GM23248 (cell line): Measurements from ENCODE around the gene ROR1. TPM values are rescaled to one million over a fixed set of nuclear protein-coding genes. Genes with fewer than 3 reads are reported as not detected.

Source experiments
- DNase-seq: peaks from one replicate; pipeline ENCODE4 v3.0.0-alpha.2; 2015
- H2AFZ ChIP-seq: fragments of 200-600 bp; sonication (generic); 2 replicates; pipeline ENCODE4 v1.6.1; 2016; ENCODE audit warnings: antibody characterized with exemption
- H3F3A ChIP-seq: fragments of 200-600 bp; sonication (generic); 2 replicates; pipeline ENCODE4 v1.6.1; 2016; ENCODE audit warnings: mild to moderate bottlenecking, antibody characterized with exemption, mixed run types; ENCODE audit not compliant: insufficient read depth
- H3K27ac ChIP-seq: fragments of 200-600 bp; sonication (generic); 2 replicates; pipeline ENCODE4 v1.5.1; 2016; ENCODE audit warnings: mild to moderate bottlenecking
- H3K27me3 ChIP-seq: fragments of 200-600 bp; sonication (generic); replicated peaks from 2 replicates; pipeline ENCODE4 v1.6.1; 2016; ENCODE audit warnings: mild to moderate bottlenecking; ENCODE audit not compliant: insufficient read depth
- H3K36me3 ChIP-seq: fragments of 200-600 bp; sonication (generic); 2 replicates; pipeline ENCODE4 v1.6.1; 2016; ENCODE audit warnings: low read depth, mild to moderate bottlenecking
- H3K4me1 ChIP-seq: fragments of 200-600 bp; sonication (generic); 2 replicates; pipeline ENCODE4 v1.6.1; 2016; ENCODE audit warnings: mild to moderate bottlenecking; ENCODE audit not compliant: insufficient read depth
- H3K4me2 ChIP-seq: fragments of 200-600 bp; sonication (generic); one replicate; pipeline ENCODE4 v1.6.1; 2016; ENCODE audit warnings: mild to moderate bottlenecking; ENCODE audit not compliant: unreplicated experiment
- H3K4me3 ChIP-seq: fragments of 200-600 bp; sonication (generic); 2 replicates; pipeline ENCODE4 v1.5.1; 2016; ENCODE audit warnings: mild to moderate bottlenecking
- H3K79me2 ChIP-seq: fragments of 200-600 bp; sonication (generic); 2 replicates; pipeline ENCODE4 v1.6.1; 2016; ENCODE audit warnings: mild to moderate bottlenecking; ENCODE audit not compliant: insufficient read depth
- H3K9ac ChIP-seq: fragments of 200-600 bp; sonication (generic); 2 replicates; pipeline ENCODE4 v1.6.1; 2016; ENCODE audit warnings: mild to moderate bottlenecking
- H3K9me2 ChIP-seq: fragments of 200-600 bp; sonication (generic); 2 replicates; pipeline ENCODE4 v1.6.1; 2016; ENCODE audit warnings: mixed run types, mild to moderate bottlenecking, moderate library complexity; ENCODE audit not compliant: insufficient read depth
- H3K9me3 ChIP-seq: fragments of 200-600 bp; sonication (generic); one replicate; pipeline ENCODE4 v1.6.1; 2017; ENCODE audit warnings: low read depth
- H4K20me1 ChIP-seq: fragments of 200-600 bp; sonication (generic); 2 replicates; pipeline ENCODE4 v1.6.0; 2016; ENCODE audit not compliant: insufficient read depth
- EZH2 ChIP-seq: fragments of 200-600 bp; sonication (generic); IDR thresholded peaks from 2 replicates; pipeline ENCODE4 v1.6.1; 2018; ENCODE audit warnings: antibody characterized with exemption, mild to moderate bottlenecking; ENCODE audit not compliant: insufficient read depth, poor library complexity, severe bottlenecking
- EZH2phosphoT487 ChIP-seq: fragments of 200-600 bp; sonication (generic); IDR thresholded peaks from 2 replicates; pipeline ENCODE4 v1.6.1; 2018; ENCODE audit warnings: antibody characterized with exemption, moderate library complexity, mild to moderate bottlenecking, low read depth; ENCODE audit not compliant: insufficient read depth
- WGBS, 2 experiments: methylation state at CpG; one replicate each; pipeline ENCODE4 v1.1.6; 2015 to 2017; ENCODE audit warnings: low lambda C conversion rate in 2 of 2, low coverage in 1 of 2; ENCODE audit errors: missing lambda C conversion rate in 2 of 2; 5-methylcytosine and 5-hydroxymethylcytosine counted together
- in situ Hi-C: fragments of 300-500 bp; cut with MboI; formaldehyde crosslinking; loops from 2 replicates; pipeline ENCODE4 v1.15.0; 2020
- polyA plus RNA-seq: library from polyadenylated mRNA; unstranded; fragments of >200 nt; fragmentation: Nextera tagmentation; extraction: Ambion mirVana; gene quantifications from 2 replicates; pipeline ENCODE4 v1.2.1, GENCODE V29; 2016
- total RNA-seq: library from RNA; depleted of rRNA; stranded (reverse); fragments of >200 nt; shearing (Covaris generic); gene quantifications from 2 replicates; pipeline ENCODE4 v1.2.3, GENCODE V29; 2014

Gene ROR1
- total and polyA plus RNA-seq, 2 experiments from 2014 or later = 12.0 to 13.3 TPM

GRCh38 chr1:63829349-63830327 is 55.8 kb downstream of the ROR1 start:
- in situ Hi-C loops = no loop called here
- no peak overlapping the region for H3K4me3 ChIP-seq
- H3K4me2 ChIP-seq = no peak overlapping the region
- H3K36me3 ChIP-seq = no peaks in the 10 kb centered on the region; the same call in 1 of the 2 replicates
- DNase-seq = peak; percentile 49
- H3K79me2 ChIP-seq = peaks cover 5% of the 10 kb centered on the region
- H3K4me1 ChIP-seq = peaks cover 32% of the 10 kb centered on the region
- TF ChIP-seq EZH2 = no peak
- no peak for TF ChIP-seq EZH2phosphoT487
- no peak overlapping the region for H2AFZ ChIP-seq
- no peaks in the 10 kb centered on the region for H3K9me3 ChIP-seq
- peaks cover 41% of the 10 kb centered on the region for H3F3A ChIP-seq
- no peaks in the 10 kb centered on the region for H3K27me3 ChIP-seq
- no peak overlapping the region for H3K9ac ChIP-seq
- no peaks in the 10 kb centered on the region; the same call in 1 of the 2 replicates for H4K20me1 ChIP-seq
- WGBS, 2 experiments = 92% methylated on average over 11 of the region's 11 CpGs
- H3K9me2 ChIP-seq = no peaks in the 10 kb centered on the region
- H3K27ac ChIP-seq = no peak overlapping the region

- peaks cover 29% of the 10 kb centered on the region for H3K4me1 ChIP-seq
- H4K20me1 ChIP-seq = no peaks in the 10 kb centered on the region; the same call in 1 of the 2 replicates
- H3K36me3 ChIP-seq = no peaks in the 10 kb centered on the region
- no peak overlapping the region for H3K9ac ChIP-seq
- no peaks in the 10 kb centered on the region; the same call in 1 of the 2 replicates for H3K9me2 ChIP-seq
- H3K4me2 ChIP-seq = no peak overlapping the region
- no peak overlapping the region for H3K4me3 ChIP-seq
- H3K9me3 ChIP-seq = no peaks in the 10 kb centered on the region
- H3F3A ChIP-seq = peaks cover 24% of the 10 kb centered on the region
- no peak for DNase-seq
- no peak overlapping the region for H3K27ac ChIP-seq
- 93 to 100% methylated on average over 1 of the region's 1 CpG for WGBS, 2 experiments
- H3K79me2 ChIP-seq = peaks cover 11% of the 10 kb centered on the region
- no peaks in the 10 kb centered on the region for H3K27me3 ChIP-seq
- no peak overlapping the region for H2AFZ ChIP-seq
- TF ChIP-seq EZH2 (no peak), EZH2phosphoT487 (no peak)
- in situ Hi-C loops = no loop called here
Observed at GRCh38 chr1:63831409-63831808, 57.6 kb downstream of the ROR1 start.

GRCh38 chr1:63833363-63834119 is 59.7 kb downstream of the ROR1 start:
- Histone ChIP-seq H3K4me3 (no peak overlapping the region), H3K36me3 (no peaks in the 10 kb centered on the region), H4K20me1 (no peaks in the 10 kb centered on the region), H3K9me2 (no peaks in the 10 kb centered on the region; the same call in 1 of the 2 replicates), H3K27ac (no peak overlapping the region), H3K79me2 (peaks cover 16% of the 10 kb centered on the region), H3K4me2 (no peak overlapping the region), H3F3A (peaks cover 3% of the 10 kb centered on the region; the same call in 1 of the 2 replicates), H3K9me3 (no peaks in the 10 kb centered on the region), H3K27me3 (no peaks in the 10 kb centered on the region), H3K9ac (no peak overlapping the region), H3K4me1 (peaks cover 10% of the 10 kb centered on the region), H2AFZ (no peak overlapping the region)
- TF ChIP-seq EZH2phosphoT487 (no peak), EZH2 (no peak)
- 54 to 60% methylated on average over 7 of the region's 7 CpGs for WGBS, 2 experiments
- no peak for DNase-seq
- in situ Hi-C loops = no loop called here

GRCh38 chr1:63835128-63835527 is 61.3 kb downstream of the ROR1 start:
- no peaks in the 10 kb centered on the region for H3K27me3 ChIP-seq
- no peaks in the 10 kb centered on the region for H4K20me1 ChIP-seq
- H3K4me2 ChIP-seq = no peak overlapping the region
- TF ChIP-seq EZH2phosphoT487 (no peak), EZH2 (no peak)
- no peaks in the 10 kb centered on the region; the same call in 1 of the 2 replicates for H3K9me2 ChIP-seq
- no peak overlapping the region for H3K27ac ChIP-seq
- no peaks in the 10 kb centered on the region for H3K36me3 ChIP-seq
- 14 to 18% methylated on average over 1 of the region's 1 CpG for WGBS, 2 experiments
- H3K4me3 ChIP-seq = no peak overlapping the region
- peak; percentile 22 for DNase-seq
- H3K9ac ChIP-seq = no peak overlapping the region
- in situ Hi-C loops = no loop called here
- H3K9me3 ChIP-seq = no peaks in the 10 kb centered on the region
- no peak overlapping the region for H2AFZ ChIP-seq
- H3F3A ChIP-seq = no peaks in the 10 kb centered on the region
- peaks cover under 1% of the 10 kb centered on the region; the same call in 1 of the 2 replicates for H3K4me1 ChIP-seq
- peaks cover 14% of the 10 kb centered on the region for H3K79me2 ChIP-seq
